GM19438 (cell line): ENCODE results near the gene CTSE.

Experiments used
- ATAC-seq: cut with Tn5 transposase; IDR thresholded peaks from one replicate; pipeline ENCODE4 v1.9.1; 2021; ENCODE audit warnings: low read depth; ENCODE audit not compliant: unreplicated experiment

The CTSE gene

DNA sequence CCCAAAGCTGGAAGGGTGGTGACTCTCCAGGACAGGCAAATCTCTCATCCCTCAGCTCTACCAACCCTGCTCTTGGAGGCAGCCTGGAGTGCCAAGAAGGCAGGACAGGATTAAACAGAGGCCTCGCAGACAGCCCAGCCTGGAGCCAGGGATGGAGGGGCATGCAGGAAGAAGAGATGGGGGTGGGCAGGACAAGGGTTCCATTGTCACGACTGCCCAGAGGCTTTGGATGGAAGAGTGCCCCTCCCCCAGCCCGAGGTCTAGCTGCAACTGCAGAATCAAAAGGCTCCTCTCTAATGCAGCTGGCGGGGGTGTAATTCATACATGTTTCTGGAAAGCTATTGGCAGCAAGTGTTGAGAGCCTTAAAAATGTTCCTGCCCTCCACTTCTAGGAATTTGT, 29.3 kb downstream of the CTSE start:
- ATAC-seq: no peak

DNA sequence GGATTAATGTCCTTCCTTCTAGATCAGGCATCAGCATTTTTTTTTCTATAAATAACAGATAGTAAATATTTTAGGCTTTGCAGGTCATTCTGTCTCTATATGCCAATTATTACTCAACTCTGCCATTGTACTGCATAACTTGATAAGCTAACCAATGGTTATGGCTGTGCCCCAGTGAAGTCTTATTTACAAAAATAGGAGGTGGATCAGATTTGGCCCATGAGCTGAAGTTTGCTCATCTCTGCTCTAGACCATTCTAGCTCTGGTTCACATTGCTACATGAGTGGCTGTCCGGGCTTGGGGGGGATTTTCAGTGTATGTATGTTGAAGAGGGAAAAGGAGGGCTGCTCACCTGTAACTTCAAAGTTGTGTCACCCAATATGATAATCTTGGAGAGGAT, 30.6 kb downstream of the CTSE start:
- ATAC-seq: no peak

DNA sequence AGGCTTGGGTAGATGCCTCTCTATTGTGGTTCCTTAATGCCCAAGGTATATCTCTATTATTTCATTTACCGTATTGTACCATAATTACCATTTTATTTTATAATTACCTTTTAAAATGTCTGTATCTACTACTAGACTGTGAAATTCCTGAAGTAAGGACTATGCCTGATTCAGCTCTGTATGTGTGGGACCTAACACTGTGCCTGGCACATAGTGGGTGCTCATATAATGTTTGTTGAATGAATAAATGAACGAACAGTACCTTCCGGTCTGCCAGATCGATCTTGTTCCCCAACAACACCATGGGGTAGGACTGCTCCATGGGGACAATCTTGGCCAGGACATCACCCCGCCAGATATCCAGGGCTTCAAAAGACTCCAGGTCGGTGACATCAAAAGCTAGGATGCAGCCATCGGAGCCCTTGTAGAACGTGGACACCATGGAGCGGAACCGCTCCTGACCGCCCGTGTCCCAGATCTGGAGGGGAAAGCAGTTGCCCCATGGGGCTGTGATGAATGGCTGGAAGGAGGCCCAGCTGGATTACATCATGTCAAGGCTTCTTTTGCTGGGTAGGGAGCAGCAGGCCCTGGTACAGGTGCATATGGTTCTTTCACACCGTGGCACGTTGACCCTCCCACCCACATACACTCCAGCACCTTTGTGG, 31.3 kb downstream of the CTSE start:
- no peak for ATAC-seq

DNA sequence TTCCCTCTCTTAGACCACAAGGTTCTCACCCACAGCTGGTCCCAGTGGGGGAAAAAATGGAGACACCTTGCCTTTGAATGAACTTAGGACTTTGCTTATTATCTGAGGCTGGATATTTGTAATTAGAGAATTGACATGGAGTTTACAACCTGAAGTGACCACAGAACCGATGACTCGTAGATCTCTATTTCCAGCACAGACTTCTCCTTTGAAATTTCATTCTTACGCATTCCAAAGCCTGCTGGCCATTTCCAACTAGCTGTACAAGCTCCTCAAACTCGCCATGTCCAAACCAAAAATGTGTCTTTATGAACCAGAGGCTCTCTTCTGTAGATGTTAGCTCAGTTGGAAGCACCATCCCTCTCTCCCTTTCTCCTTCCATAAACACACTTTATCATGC, 32.5 kb downstream of the CTSE start:
- ATAC-seq: no peak

DNA sequence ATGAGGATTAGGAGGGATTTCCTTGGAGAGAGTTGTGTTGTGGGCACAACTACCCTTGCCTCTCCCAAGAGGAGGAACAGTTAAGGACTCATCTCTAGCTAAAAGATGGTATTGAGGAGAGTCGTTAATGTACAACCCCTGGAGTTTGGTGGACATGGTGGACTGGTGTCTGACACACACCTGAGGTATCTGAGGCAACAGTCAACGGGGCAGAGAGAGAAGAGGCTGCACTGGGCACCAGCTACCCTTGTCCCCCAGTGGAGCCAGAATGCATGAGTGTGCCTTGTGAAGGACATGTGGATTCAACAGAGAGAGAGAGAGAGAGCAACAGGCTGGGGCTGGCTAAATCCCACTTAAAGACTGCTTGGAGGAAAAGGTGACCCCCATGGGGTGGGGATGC, 33.5 kb downstream of the CTSE start:
- no peak for ATAC-seq

DNA sequence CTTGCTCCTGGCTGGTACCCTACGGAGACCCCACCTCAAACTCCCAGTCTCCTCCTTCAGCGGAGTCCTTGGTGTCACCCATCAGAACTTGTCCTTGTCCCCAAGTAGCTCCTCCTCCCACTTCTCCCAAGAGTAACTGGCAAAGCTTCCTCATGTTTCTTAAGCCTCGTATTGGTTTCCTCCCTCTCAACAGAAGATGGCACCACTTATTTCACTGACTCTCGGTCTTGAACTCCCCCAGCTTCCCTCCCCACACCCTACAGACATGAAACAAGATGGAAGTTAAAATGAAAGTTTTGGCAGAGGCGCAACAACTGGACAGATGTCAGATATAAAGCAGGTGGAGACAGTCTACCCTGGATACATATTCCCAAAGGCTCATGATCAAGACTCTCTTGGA, 33.9 kb downstream of the CTSE start:
- ATAC-seq: no peak

DNA sequence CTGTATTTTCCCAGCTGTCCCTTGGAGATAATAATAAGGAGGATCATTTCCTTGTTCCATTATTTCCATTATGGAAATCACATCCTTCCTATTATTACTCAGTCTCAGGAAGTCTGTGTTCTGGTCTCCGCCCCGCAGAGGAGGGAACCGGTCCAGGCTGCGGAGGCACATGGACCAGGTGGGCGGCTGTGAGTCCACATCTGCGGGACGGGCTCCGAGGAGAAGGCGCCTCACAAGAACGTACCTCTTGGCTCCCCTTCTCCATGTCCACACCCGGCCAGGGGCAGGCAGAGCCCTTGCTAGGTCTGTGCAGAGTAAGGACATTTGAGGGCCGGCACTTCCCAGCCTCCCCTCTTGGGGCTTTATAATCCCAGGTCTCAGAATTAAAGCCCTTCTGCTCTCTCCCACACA, 35.1 kb downstream of the CTSE start:
- ATAC-seq: no peak

DNA sequence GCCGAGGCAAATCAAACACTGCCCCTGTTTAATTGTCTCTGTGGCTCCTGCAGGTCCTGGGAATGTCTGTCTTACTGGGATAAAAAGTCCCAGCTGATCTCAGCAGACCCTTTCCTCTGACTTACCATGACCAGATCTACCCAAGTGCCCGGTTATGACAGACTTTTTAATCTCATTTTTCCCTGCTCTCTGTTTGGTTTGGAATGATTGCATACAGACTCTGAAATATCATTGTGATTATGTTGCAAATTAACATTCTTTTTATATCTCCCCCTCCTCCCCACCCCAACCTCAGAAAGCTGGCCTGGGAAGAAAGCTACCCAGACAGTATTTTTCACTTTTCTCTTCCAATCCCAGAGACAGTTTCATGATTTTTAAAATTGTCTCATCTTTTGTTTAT, 36.8 kb downstream of the CTSE start:
- ATAC-seq: no peak

DNA sequence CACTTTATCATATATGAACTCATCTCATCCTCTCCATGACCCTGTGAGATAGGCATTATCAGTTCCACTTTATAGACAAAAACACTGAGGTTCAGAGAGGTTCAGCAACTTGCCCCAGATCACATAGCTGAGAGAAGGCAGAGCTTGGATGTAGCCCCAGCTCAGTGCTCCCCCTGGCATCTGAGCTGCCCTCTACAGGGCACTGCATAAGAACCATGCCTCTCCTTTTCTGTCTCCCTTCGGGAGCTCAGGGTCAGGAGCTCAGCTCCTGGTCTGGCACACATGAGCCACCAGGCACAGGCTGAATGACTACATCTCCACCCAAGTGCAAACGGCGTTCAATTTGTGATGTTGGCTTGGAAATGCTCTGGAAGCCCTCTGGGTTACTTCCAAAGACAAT, 37.4 kb downstream of the CTSE start:
- ATAC-seq: no peak

DNA sequence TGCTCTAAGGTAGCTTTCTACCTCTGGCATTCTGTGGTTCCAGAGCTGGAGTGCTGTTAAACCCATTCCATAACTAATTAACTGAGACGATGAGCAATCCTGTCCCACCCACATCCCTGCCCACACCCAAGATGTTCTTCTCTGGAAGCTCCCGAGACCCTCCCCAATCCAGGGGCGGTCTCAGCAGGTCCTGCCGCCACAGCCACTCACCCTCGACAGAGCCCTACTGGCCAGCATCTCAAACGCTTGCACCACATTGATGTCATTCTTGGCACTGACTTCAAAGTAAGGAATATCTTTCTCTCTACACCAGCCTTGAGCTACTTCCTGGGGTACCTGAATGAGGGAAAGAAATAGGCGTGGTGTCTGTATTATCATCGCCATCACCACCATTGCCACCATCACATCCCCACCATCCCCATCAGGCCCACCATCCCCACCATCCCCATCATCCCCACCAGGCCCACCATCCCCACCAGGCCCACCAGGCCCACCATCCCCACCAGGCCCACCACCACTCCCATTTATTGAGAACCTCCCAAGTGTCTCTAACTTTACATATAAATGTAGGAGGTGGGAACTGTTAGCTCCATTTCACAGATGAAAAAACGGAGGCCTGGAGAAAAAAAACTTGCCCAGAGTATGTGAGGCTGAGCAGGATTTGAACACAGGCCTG, 38.2 kb downstream of the CTSE start:
- ATAC-seq: no peak

DNA sequence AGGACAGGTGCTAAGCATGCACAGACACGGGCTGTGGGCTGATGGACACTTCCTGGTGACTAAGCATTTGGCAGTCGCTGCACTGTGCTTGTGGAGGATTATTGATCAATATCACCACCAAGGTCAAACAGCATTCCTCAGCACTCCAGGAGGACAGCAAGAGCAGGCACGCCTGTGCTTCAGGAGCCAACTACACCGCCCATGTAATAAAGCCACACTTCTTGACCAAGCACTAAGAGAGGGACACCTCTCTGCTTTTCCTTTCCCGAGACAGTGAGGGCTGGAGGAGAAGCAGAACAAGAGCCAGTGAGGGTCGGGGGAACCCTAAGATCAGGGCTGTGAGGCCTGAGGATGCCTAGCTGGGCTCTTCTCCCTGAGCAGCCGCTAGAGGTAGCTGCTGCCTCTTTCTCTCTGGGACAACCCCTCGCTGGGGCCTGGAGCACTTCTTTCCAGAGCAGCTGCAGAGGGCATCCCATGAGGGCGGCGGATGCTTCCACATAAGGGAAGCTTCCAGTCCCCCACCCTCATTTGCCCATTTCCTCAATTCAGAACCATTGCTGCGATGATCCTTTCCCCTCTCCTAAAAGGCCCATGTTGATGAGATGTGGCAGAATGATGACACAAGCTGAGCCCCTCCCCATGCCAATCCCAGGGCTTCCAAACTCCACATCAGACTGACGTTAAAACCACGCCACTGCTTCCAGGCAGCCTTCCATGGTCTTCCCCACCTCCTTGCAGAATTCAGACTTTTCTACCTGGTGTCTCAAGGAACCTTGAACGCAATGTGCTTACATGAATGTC, 39.6 kb downstream of the CTSE start:
- ATAC-seq: no peak

DNA sequence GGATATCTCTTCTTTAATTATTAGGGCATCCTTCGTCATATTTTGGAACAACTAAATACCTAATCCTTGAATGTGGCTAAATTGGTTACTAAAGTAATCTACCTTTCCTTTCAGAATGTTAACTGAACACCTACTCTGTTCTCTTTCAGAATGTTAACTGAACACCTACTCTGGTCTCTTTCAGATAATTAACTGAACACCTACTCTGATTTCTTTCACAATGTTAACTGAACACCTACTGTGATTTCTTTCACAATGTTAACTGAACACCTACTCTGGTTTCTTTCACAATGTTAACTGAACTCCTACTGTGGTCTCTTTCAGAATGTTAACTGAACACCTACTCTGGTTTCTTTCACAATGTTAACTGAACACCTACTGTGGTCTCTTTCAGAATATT, 42.4 kb downstream of the CTSE start:
- ATAC-seq: no peak

DNA sequence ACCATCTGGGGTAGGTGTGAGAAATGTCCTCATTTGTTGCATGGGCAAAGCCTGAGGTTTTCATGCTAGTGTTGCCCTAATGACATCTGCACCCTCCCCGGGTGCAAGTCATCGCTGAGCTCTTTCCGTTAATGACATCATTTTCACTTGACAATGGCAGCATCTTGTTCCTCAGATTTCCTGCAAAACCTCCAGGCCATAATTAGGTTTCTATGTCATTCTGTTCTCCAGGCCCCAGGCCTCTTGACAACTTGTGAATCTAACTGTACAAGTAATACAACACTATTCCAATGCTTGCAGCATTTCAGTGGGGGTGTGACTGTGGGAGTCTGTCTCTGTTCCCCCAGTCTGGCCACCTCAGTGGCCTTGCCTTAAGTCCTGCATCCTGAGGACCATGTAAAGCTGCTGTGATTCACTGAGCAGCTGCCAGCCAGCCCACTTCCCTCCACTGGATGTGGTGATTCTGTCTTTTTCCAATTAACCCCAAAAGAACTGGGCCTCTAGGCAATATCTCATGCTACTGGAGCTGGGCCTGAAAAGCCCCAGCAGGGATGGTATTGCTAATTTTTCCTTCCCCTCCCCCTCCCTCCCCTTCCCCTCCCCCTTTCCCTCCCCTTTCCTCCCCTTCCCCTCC, 43.3 kb downstream of the CTSE start:
- ATAC-seq: no peak

DNA sequence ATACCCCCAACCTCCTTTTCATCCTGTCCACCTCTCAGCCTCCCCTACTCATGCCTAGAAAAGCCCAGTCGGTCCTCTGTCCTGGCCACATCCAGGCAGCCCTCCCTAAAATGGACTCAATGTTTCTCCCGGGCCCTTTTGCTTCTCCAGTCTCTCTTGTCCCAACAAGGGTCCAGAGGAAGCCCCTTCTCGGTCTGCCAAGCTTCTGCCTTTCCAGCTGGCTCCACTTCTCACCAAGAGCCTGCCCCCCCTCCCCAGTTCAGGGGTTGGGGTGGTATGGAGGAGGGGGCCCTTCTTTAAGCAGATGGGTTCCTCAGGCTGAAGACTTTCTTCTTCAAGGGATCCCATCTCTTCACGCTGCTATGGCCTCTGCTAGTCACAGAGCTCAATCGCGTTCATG, 44.4 kb downstream of the CTSE start:
- no peak for ATAC-seq

DNA sequence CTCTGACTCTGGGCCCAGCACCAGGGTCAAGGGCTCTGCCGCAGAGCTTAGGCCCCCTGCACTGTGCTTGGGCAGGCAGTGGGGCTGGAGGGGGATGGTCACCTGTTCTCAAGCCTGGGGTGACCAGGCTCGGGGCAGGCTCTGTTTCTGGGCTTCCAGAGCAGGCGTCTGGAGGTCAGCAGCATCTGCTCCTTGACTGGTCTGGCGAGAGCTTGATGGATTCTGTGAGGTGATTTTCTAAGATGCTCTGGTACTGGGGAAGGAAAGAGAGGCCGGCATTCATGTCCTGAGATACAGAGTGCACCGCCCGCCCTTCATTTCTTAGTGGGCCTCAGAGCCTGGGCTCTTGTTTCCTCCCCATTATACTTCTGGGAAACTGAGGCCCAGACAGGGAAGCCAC, 45.0 kb downstream of the CTSE start:
- no peak for ATAC-seq

DNA sequence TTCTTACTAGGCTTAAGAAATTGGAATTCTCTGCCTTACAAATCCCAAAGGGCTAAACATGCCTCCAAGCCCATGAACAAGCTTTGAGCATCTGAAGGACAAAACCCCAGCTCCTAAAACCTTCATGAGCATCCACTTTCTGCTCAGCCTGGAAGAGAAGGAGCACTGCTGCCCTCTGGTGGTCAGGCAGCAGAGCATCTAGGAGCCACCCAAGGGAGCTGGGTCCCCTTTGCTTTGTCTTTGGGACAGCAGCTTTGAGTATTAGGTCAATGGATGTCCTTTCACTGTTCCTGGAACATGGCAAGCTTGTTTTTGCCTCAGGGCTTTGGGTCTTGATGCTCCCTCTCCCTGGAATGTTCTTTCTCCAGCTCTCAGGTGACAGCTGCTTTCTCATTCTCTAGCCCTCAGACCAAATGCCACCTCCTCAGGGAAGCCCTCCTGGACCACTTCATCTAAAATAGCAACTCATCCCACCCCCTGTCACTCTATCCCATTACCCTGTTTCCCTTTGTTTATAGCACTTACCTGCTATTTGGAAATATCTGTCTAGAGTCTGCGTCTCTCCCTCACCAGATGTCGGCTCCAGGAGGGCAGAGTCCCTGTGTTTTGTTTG, 46.2 kb downstream of the CTSE start:
- ATAC-seq: no peak

DNA sequence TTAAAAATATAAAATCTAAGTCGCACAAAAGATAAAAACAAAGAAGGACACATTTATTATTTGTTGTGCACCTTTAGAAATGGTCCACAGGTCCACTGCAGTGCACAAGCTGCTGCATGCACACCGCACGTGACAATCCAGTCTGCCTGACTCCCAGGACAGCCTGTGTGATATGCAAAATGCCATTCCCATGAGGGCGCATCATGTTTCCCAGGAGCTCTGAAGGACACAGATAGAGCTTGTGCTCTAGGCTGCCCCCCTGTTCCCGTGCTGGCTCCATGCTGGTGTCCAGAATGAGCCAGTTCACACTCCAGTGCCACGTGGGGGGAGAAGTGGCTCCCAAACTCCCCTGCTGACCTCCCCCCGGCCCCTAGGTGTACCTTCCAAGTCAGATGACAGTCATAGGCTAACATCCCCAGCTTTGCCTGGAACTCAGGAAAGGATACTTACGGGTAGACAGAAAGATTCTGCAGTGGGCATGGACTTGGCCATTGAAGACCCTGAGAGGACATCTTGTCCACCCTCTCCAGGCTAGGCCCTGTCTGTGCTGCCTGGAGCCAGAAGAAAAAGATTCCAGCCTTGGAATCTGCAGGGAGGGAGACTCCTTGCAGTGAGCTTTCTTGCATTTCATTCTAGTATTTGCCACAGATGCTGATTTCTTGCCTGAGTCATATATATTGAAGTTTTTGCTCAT, 46.8 kb downstream of the CTSE start:
- no peak for ATAC-seq

DNA sequence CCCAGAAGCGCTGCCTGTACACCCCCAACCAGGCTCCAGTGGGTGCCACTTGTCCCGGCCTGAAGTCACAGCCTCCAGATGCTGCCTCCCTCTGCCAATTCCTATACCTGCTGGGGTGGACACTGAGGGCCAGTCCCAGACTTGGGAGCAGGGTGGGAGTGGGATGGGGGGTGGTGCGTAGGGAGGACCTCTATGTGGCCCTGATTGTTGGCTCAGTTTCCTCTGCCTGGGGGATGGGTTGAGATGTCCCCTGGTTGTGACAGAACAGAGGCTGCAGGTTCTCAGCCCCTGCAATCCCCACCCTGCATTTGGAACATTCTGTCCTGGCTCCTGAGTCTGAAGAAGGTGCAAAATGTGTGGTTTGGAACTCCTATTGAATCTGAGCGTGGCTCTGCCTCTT, 47.7 kb downstream of the CTSE start:
- ATAC-seq: no peak

DNA sequence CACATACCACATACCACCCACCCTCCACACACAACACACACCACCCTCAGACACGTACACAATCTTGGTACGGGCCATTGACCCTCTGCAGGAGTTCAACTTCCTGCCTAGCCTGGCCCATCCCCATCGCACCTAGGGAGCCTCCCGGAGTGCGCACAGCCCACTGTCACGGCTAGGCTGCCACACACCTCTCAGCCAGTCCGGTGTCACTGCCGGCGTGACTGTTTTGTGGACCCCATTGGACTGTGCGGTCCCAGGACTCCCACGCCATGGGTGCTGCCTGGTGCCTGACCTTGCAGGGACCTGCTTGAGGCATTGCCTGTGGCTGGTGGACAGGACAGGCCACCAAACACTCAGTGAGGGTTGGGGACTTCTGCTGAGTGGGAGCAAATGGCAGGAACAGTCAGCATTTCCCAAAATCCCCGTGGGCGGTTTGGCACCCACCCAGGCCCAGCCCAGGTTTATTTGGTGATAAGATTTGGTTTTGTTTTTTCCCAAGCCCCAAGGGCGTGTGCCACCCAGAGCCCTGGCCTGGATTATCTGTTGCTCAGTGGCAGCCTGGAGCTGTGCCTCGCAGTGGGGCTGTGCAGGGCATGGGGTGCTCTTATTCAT, 48.2 kb downstream of the CTSE start:
- ATAC-seq: no peak

DNA sequence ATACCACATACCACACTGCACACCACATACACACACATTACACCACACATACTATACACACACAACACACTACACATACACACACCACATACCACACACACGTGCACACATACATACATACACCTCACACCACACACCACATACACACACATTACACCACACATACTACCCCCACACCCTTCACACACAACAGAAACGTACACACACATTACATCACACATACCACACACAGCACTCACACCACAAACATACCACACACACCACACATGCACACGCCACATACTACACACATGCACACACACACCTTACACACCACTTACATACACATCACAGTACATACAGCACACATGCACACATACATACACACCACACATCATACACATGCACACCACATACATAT, 49.0 kb downstream of the CTSE start:
- no peak for ATAC-seq
